ENCODE data around the gene PTPRCAP.

Gene PTPRCAP

DNA sequence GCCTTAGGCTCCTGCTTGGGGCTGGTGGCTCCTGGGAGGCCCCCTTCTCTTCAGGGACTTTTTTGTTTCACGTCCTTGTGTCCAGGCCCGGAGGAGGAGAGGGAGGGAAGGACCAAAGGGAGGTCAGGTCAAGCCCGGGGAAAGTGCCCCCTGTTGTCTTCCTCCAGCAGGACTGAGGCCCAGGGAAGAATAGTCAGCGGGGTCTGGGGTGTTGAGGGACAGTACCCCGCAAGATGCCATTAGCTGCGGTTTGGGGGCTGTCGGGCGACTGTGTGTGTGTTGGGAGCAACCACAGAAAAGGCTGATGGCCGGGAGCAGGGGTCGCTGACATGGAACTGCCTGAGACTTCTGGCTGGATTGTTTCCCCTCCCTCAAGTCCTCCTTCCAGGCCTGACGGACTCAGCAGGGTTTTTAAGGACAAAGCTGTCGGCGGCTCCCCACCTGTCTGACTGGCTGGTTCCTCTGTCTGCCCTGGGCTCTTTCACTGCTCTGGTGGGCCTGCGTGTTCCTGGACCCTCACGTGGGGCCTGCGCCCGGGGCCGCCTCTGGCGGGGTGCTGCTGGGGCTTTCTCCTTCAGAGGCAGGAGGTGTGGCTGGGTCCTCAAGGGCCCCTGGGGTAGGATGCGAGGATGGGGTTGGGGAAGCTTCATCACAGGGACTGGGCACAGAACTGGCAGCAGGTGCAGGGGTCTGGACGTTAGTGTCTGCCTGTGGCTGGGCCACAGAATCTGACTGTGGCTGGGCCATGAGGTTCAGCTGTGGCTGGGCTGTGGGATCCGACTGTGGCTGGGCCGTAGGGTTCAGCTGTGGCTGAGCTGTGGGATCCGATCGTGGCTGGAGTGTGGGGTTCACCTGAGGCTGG is 13.5 kb upstream of the PTPRCAP start:
- H3K27me3 ChIP-seq (ENCODE audit: insufficient read depth, low read length, poor library complexity, severe bottlenecking), result no peaks in the 10 kb centered on the region

DNA sequence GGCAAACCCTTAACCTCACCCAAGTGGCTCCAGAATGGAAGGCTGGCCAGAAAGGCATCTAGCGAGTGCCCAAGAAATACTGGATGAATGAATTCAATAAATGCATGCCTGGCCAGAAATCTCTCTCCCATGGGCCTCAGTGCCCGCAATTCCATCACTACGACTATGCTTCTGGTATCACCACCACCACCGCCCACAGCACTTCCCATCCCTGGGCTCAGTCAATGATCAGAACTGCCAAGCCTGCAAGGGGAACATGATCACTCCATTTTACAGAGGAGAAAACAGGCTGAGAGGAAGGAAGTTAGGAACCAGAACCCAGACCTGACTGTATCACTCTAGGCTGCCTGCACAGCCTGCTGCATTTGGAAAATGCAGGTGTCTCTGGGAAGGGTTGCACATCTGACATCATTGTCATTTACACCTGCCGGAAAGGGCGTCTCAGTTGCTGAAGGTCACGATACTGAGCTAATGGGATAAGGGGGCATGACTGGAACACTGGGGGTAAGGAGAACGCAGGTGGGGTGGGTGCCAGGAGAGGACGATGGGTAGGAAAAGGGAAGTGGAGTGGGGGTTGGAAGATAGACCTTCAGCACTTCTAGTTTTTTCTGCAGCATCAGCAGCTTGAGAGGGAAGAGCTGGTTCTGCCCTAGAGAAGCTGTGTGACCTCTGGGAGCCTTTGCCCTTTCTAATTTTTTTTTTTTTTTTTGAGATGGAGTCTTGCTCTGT is 11.8 kb upstream of the PTPRCAP start:
- Histone ChIP-seq H2AFZ (ENCODE audit: low read length) (no peak overlapping the region), H3K4me1 (ENCODE audit: insufficient read depth, low read length, poor library complexity, severe bottlenecking) (no peaks in the 10 kb centered on the region), H4K20me1 (ENCODE audit: insufficient read depth, low read length, poor library complexity, severe bottlenecking) (no peaks in the 10 kb centered on the region), H3K4me3 (ENCODE audit: low read length, poor library complexity, severe bottlenecking) (no peak overlapping the region), H3K9me3 (ENCODE audit: insufficient read depth, low read depth, low read length) (no peaks in the 10 kb centered on the region), H3F3A (ENCODE audit: low read depth) (no peaks in the 10 kb centered on the region), H3K9me2 (replicated peaks; ENCODE audit: low read depth, low read length) (no peaks in the 10 kb centered on the region), H3K9ac (ENCODE audit: low read depth, low read length, poor library complexity, severe bottlenecking) (no peak overlapping the region), H3K79me2 (ENCODE audit: insufficient read depth, low read length) (no peaks in the 10 kb centered on the region), H3K4me2 (ENCODE audit: low read depth, low read length, poor library complexity, severe bottlenecking) (no peak overlapping the region), H3K36me3 (ENCODE audit: insufficient read depth, low read length) (no peaks in the 10 kb centered on the region), H3K27me3 (ENCODE audit: insufficient read depth, low read length, poor library complexity, severe bottlenecking) (no peaks in the 10 kb centered on the region)
- no peak for TF ChIP-seq EZH2phosphoT487 (IDR thresholded peaks at IDR 0.05; ENCODE audit: borderline replicate concordance)
- TF ChIP-seq, protein P1, sequence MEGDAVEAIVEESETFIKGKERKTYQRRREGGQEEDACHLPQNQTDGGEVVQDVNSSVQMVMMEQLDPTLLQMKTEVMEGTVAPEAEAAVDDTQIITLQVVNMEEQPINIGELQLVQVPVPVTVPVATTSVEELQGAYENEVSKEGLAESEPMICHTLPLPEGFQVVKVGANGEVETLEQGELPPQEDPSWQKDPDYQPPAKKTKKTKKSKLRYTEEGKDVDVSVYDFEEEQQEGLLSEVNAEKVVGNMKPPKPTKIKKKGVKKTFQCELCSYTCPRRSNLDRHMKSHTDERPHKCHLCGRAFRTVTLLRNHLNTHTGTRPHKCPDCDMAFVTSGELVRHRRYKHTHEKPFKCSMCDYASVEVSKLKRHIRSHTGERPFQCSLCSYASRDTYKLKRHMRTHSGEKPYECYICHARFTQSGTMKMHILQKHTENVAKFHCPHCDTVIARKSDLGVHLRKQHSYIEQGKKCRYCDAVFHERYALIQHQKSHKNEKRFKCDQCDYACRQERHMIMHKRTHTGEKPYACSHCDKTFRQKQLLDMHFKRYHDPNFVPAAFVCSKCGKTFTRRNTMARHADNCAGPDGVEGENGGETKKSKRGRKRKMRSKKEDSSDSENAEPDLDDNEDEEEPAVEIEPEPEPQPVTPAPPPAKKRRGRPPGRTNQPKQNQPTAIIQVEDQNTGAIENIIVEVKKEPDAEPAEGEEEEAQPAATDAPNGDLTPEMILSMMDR (conservative IDR thresholded peaks at IDR 0.05; ENCODE audit: low read length), result no peak

More for the DNA sequence above, 13.5 kb upstream of the PTPRCAP start:
- no peaks in the 10 kb centered on the region for H3K4me1 ChIP-seq (ENCODE audit: insufficient read depth, low read length, poor library complexity, severe bottlenecking)
- H3K9ac ChIP-seq (ENCODE audit: low read depth, low read length, poor library complexity, severe bottlenecking), result no peak overlapping the region
- no peaks in the 10 kb centered on the region for H3K9me2 ChIP-seq (replicated peaks; ENCODE audit: low read depth, low read length)
- no peak overlapping the region for H3K4me2 ChIP-seq (ENCODE audit: low read depth, low read length, poor library complexity, severe bottlenecking)
- H3K4me3 ChIP-seq (ENCODE audit: low read length, poor library complexity, severe bottlenecking), result no peak overlapping the region
- no peak for TF ChIP-seq EZH2phosphoT487 (IDR thresholded peaks at IDR 0.05; ENCODE audit: borderline replicate concordance)
- TF ChIP-seq, protein P1 (conservative IDR thresholded peaks at IDR 0.05; ENCODE audit: low read length), result no peak
- no peaks in the 10 kb centered on the region for H3F3A ChIP-seq (ENCODE audit: low read depth)
- no peaks in the 10 kb centered on the region for H3K9me3 ChIP-seq (ENCODE audit: insufficient read depth, low read depth, low read length)
- H4K20me1 ChIP-seq (ENCODE audit: insufficient read depth, low read length, poor library complexity, severe bottlenecking), result no peaks in the 10 kb centered on the region
- no peaks in the 10 kb centered on the region for H3K36me3 ChIP-seq (ENCODE audit: insufficient read depth, low read length)
- H3K79me2 ChIP-seq (ENCODE audit: insufficient read depth, low read length), result no peaks in the 10 kb centered on the region
- no peak overlapping the region for H2AFZ ChIP-seq (ENCODE audit: low read length)

DNA sequence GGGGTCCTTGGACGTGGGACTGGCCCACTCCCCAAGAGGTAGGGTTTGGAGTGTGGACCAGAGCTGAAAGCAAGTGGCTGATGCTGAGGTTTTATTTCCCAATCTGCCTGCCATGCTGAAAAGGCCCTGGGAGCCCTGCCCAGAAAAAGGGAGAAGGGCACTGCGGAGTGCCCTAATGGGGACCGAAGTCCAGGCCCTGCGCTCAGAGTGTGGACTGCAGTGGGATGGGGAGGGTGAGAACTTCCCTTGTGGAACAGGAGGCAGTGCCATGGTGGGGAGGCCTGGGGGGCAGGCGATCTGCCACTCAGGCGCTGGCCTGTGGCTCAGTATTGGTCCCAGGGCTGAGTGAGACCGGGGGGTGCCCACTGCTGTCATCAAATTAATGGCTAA is 10.7 kb upstream of the PTPRCAP start:
- no peak overlapping the region for H3K4me2 ChIP-seq (ENCODE audit: low read depth, low read length, poor library complexity, severe bottlenecking)
- TF ChIP-seq, protein P1 (conservative IDR thresholded peaks at IDR 0.05; ENCODE audit: low read length), result no peak
- no peak for TF ChIP-seq EZH2phosphoT487 (IDR thresholded peaks at IDR 0.05; ENCODE audit: borderline replicate concordance)
- no peak overlapping the region for H2AFZ ChIP-seq (ENCODE audit: low read length)
- no peaks in the 10 kb centered on the region for H3F3A ChIP-seq (ENCODE audit: low read depth)
- no peak overlapping the region for H3K9ac ChIP-seq (ENCODE audit: low read depth, low read length, poor library complexity, severe bottlenecking)
- H3K4me3 ChIP-seq (ENCODE audit: low read length, poor library complexity, severe bottlenecking), result no peak overlapping the region
- no peaks in the 10 kb centered on the region for H3K36me3 ChIP-seq (ENCODE audit: insufficient read depth, low read length)
- no peaks in the 10 kb centered on the region for H3K9me3 ChIP-seq (ENCODE audit: insufficient read depth, low read depth, low read length)
- H3K79me2 ChIP-seq (ENCODE audit: insufficient read depth, low read length), result no peaks in the 10 kb centered on the region
- H3K9me2 ChIP-seq (replicated peaks; ENCODE audit: low read depth, low read length), result no peaks in the 10 kb centered on the region
- H3K4me1 ChIP-seq (ENCODE audit: insufficient read depth, low read length, poor library complexity, severe bottlenecking), result no peaks in the 10 kb centered on the region
- H3K27me3 ChIP-seq (ENCODE audit: insufficient read depth, low read length, poor library complexity, severe bottlenecking), result no peaks in the 10 kb centered on the region
- H4K20me1 ChIP-seq (ENCODE audit: insufficient read depth, low read length, poor library complexity, severe bottlenecking), result no peaks in the 10 kb centered on the region

Measured in Loucy (cell line).